Mesothelial cell of epicardium (in vitro differentiated cells): ENCODE measurements around the gene GAGE12D. TPM values are rescaled to one million over a fixed set of nuclear protein-coding genes. Genes with fewer than 3 reads are reported as not detected.
A peak's percentile ranks its signal among the peaks of the same experiment; 100 is the strongest.
"Not testable (repeated sequence)": the region's sequence is repeated elsewhere in the genome, so short reads cannot be mapped to it uniquely, and the experiment has no call there.

Experiments
- DNase-seq, 2 experiments: peaks; one replicate each; pipeline ENCODE4 v3.0.0; 2021; ENCODE audit warnings: low spot score in 2 of 2; ENCODE audit not compliant: unreplicated experiment in 2 of 2
- H3K27ac Mint-ChIP-seq: 2 replicates; pipeline ENCODE4 v1.8.0; 2021; ENCODE audit warnings: mixed read lengths
- H3K27me3 Mint-ChIP-seq: 2 replicates; pipeline ENCODE4 v1.8.0; 2021; ENCODE audit warnings: low read depth, mixed read lengths
- H3K36me3 Mint-ChIP-seq: 2 replicates; pipeline ENCODE4 v1.8.0; 2021; ENCODE audit warnings: mixed read lengths
- H3K4me1 Mint-ChIP-seq: 2 replicates; pipeline ENCODE4 v1.8.0; 2021; ENCODE audit warnings: mixed read lengths
- H3K4me3 Mint-ChIP-seq: 2 replicates; pipeline ENCODE4 v1.8.0; 2021; ENCODE audit warnings: mild to moderate bottlenecking, moderate library complexity, mixed read lengths
- H3K9me3 Mint-ChIP-seq: 2 replicates; pipeline ENCODE4 v1.8.0; 2021; ENCODE audit warnings: mixed read lengths
- total RNA-seq: library from RNA; stranded (reverse); gene quantifications from 3 replicates; pipeline ENCODE4 v1.2.1, GENCODE V29; 2021

Gene GAGE12D, protein sequence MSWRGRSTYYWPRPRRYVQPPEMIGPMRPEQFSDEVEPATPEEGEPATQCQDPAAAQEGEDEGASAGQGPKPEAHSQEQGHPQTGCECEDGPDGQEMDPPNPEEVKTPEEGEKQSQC
- total RNA-seq = not detected in 3 replicates

DNA sequence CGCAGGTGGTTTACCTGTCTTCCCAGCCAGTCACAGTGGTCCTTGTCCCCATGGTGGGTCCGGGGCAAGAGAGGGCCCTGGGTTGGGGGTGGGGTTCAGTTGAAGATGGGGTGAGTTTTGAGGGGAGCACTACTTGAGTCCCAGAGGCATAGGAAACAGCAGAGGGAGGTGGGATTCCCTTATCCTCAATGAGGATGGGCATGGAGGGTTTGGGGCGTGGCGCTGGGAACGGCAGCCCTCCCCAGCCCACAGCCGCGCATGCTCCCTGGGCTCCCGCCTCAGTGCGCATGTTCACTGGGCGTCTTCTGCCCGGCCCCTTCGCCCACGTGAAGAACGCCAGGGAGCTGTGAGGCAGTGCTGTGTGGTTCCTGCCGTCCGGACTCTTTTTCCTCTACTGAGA is at the start of gene GAGE12D:
GAGE12D (plus strand) TSS at position 301 of the 400 bp plus-strand sequence. CDS start 1,155 bp downstream, outside the sequence.
- H3K36me3 Mint-ChIP-seq, H3K27me3 Mint-ChIP-seq, H3K4me1 Mint-ChIP-seq, H3K27ac Mint-ChIP-seq, H3K4me3 Mint-ChIP-seq, DNase-seq, H3K9me3 Mint-ChIP-seq: not testable (repeated sequence)

DNA sequence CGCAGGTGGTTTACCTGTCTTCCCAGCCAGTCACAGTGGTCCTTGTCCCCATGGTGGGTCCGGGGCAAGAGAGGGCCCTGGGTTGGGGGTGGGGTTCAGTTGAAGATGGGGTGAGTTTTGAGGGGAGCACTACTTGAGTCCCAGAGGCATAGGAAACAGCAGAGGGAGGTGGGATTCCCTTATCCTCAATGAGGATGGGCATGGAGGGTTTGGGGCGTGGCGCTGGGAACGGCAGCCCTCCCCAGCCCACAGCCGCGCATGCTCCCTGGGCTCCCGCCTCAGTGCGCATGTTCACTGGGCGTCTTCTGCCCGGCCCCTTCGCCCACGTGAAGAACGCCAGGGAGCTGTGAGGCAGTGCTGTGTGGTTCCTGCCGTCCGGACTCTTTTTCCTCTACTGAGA is 9.7 kb upstream of the GAGE12D start, which contains the start of gene GAGE12C:
GAGE12C (plus strand) TSS at position 301 of the 400 bp plus-strand sequence. CDS start 1,155 bp downstream, outside the sequence.
- H3K27ac Mint-ChIP-seq, H3K36me3 Mint-ChIP-seq, DNase-seq, H3K4me3 Mint-ChIP-seq, H3K9me3 Mint-ChIP-seq, H3K27me3 Mint-ChIP-seq, H3K4me1 Mint-ChIP-seq: not testable (repeated sequence)

DNA sequence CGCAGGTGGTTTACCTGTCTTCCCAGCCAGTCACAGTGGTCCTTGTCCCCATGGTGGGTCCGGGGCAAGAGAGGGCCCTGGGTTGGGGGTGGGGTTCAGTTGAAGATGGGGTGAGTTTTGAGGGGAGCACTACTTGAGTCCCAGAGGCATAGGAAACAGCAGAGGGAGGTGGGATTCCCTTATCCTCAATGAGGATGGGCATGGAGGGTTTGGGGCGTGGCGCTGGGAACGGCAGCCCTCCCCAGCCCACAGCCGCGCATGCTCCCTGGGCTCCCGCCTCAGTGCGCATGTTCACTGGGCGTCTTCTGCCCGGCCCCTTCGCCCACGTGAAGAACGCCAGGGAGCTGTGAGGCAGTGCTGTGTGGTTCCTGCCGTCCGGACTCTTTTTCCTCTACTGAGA is 9.5 kb downstream of the GAGE12D start, which contains the start of gene GAGE12E:
GAGE12E (plus strand) TSS at position 301 of the 400 bp plus-strand sequence. CDS start 1,155 bp downstream, outside the sequence.
- H3K4me3 Mint-ChIP-seq, DNase-seq, H3K4me1 Mint-ChIP-seq, H3K27ac Mint-ChIP-seq, H3K27me3 Mint-ChIP-seq, H3K9me3 Mint-ChIP-seq, H3K36me3 Mint-ChIP-seq: not testable (repeated sequence)

DNA sequence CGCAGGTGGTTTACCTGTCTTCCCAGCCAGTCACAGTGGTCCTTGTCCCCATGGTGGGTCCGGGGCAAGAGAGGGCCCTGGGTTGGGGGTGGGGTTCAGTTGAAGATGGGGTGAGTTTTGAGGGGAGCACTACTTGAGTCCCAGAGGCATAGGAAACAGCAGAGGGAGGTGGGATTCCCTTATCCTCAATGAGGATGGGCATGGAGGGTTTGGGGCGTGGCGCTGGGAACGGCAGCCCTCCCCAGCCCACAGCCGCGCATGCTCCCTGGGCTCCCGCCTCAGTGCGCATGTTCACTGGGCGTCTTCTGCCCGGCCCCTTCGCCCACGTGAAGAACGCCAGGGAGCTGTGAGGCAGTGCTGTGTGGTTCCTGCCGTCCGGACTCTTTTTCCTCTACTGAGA is 19.0 kb downstream of the GAGE12D start, which contains the start of gene GAGE12F:
GAGE12F (plus strand) TSS at position 301 of the 400 bp plus-strand sequence. CDS start 1,155 bp downstream, outside the sequence.
- not testable (repeated sequence) for H3K27me3 Mint-ChIP-seq, DNase-seq, H3K4me1 Mint-ChIP-seq, H3K27ac Mint-ChIP-seq, H3K4me3 Mint-ChIP-seq, H3K36me3 Mint-ChIP-seq, H3K9me3 Mint-ChIP-seq

DNA sequence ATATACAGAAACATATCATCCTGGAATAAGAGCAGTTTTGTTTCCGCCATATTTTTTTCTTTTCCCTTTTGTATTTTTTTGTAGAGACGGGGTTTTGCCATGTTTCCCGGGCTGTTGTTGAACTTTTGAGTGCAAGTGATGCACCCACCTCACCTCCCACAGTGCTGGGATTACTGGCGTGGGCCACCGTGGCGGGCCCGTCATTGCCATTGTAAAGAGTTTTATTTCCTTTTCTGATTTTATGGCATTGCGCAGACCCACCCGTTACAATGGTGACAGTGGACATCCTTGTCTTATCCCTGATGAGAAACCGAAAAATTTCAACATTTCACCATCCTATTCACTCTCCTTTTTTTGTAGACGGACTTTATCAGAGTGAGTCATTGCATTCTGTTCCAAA is 27.2 kb downstream of the GAGE12D start:
- not testable (repeated sequence) for H3K36me3 Mint-ChIP-seq, H3K9me3 Mint-ChIP-seq, H3K4me1 Mint-ChIP-seq, DNase-seq, H3K4me3 Mint-ChIP-seq, H3K27me3 Mint-ChIP-seq, H3K27ac Mint-ChIP-seq

DNA sequence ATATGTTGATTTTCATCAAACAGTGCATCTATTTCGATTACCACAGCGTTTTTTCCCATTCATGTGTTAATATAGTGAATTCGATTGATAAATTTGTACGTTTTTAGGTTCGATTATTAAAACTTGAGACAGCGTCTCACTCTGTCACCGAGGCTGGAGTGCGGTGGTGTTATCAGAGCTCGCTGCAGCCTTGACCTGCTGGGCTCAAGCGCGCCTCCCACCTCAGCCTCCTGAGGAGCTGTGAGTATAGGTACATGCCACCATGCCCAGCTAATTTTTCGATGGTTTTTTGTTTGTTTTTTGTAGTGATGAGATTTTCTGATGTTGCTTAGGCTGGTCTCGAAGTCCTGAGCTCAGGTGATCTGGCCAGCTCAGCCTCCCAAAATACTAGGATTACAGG is 27.6 kb downstream of the GAGE12D start:
- not testable (repeated sequence) for DNase-seq, H3K27ac Mint-ChIP-seq, H3K4me3 Mint-ChIP-seq, H3K4me1 Mint-ChIP-seq, H3K27me3 Mint-ChIP-seq, H3K36me3 Mint-ChIP-seq, H3K9me3 Mint-ChIP-seq

DNA sequence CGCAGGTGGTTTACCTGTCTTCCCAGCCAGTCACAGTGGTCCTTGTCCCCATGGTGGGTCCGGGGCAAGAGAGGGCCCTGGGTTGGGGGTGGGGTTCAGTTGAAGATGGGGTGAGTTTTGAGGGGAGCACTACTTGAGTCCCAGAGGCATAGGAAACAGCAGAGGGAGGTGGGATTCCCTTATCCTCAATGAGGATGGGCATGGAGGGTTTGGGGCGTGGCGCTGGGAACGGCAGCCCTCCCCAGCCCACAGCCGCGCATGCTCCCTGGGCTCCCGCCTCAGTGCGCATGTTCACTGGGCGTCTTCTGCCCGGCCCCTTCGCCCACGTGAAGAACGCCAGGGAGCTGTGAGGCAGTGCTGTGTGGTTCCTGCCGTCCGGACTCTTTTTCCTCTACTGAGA is 28.6 kb downstream of the GAGE12D start, which contains the start of gene GAGE12G:
GAGE12G (plus strand) TSS at position 301 of the 400 bp plus-strand sequence. CDS start 1,155 bp downstream, outside the sequence.
- not testable (repeated sequence) for H3K4me1 Mint-ChIP-seq, H3K27ac Mint-ChIP-seq, DNase-seq, H3K9me3 Mint-ChIP-seq, H3K4me3 Mint-ChIP-seq, H3K27me3 Mint-ChIP-seq, H3K36me3 Mint-ChIP-seq

DNA sequence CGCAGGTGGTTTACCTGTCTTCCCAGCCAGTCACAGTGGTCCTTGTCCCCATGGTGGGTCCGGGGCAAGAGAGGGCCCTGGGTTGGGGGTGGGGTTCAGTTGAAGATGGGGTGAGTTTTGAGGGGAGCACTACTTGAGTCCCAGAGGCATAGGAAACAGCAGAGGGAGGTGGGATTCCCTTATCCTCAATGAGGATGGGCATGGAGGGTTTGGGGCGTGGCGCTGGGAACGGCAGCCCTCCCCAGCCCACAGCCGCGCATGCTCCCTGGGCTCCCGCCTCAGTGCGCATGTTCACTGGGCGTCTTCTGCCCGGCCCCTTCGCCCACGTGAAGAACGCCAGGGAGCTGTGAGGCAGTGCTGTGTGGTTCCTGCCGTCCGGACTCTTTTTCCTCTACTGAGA is 38.1 kb downstream of the GAGE12D start, which contains the start of gene GAGE12H:
GAGE12H (plus strand) TSS at position 301 of the 400 bp plus-strand sequence. CDS start 1,155 bp downstream, outside the sequence.
- not testable (repeated sequence) for H3K9me3 Mint-ChIP-seq, H3K27ac Mint-ChIP-seq, DNase-seq, H3K4me3 Mint-ChIP-seq, H3K36me3 Mint-ChIP-seq, H3K27me3 Mint-ChIP-seq, H3K4me1 Mint-ChIP-seq

DNA sequence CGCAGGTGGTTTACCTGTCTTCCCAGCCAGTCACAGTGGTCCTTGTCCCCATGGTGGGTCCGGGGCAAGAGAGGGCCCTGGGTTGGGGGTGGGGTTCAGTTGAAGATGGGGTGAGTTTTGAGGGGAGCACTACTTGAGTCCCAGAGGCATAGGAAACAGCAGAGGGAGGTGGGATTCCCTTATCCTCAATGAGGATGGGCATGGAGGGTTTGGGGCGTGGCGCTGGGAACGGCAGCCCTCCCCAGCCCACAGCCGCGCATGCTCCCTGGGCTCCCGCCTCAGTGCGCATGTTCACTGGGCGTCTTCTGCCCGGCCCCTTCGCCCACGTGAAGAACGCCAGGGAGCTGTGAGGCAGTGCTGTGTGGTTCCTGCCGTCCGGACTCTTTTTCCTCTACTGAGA is 47.7 kb downstream of the GAGE12D start, which contains the start of gene GAGE2A:
GAGE2A (plus strand) TSS at position 301 of the 400 bp plus-strand sequence. CDS start 1,155 bp downstream, outside the sequence.
- not testable (repeated sequence) for H3K27ac Mint-ChIP-seq, H3K4me3 Mint-ChIP-seq, H3K9me3 Mint-ChIP-seq, H3K27me3 Mint-ChIP-seq, DNase-seq, H3K36me3 Mint-ChIP-seq, H3K4me1 Mint-ChIP-seq

DNA sequence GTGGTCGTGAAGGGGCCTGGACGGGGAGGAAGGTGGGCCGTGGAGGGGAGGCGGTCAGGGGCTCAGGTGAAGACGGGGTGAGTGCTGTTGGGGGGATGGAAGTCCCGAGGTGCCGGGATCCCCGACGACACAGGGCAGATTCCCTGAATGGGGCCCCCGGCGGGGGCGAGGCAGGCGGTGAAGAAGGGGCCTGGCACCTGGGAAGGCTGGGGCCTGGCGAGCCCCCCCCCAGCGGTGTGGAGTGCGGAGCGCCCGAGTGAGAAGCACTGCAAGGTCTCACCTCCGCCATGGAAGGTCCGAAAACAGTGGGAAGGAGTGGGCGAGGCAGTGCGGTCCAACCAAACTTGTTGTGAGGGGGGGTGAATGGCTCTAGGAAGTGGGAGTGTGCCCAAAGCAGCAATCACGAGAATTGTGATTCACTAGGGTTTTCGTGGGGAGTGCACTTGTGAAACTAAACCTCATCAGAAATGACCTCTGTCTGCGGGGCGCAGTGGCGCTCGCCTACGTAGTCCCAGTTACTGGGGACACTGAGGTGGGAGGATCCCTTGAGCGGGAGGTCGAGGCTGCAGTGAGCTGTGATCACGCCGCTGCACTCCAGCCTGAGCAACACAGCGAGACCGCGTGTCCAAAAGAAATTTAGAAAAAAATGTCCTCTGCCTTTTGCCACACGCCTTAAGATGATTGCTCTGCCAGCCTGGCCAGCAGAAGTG is 48.4 kb downstream of the GAGE12D start:
- H3K27ac Mint-ChIP-seq, H3K4me3 Mint-ChIP-seq, H3K36me3 Mint-ChIP-seq, H3K4me1 Mint-ChIP-seq, H3K9me3 Mint-ChIP-seq, H3K27me3 Mint-ChIP-seq: not testable (repeated sequence)
- DNase-seq = peak; percentile 50 to 55

DNA sequence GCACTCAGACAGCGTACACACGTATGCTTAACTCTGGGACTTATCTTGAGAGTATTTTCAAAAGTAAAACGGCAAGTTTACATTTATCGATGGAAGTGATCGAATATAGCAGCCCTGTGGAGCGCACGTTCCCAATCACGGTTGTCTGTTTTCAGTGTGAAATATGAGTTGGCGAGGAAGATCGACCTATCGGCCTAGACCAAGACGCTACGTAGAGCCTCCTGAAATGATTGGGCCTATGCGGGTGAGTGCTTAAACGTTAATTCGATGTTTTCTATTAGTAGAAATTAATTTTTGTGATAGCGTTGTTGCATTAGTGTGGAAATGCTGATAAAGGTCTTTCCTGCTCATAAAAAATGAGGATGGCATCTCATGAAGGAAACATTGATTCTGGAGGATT is 49.0 kb downstream of the GAGE12D start:
- not testable (repeated sequence) for H3K36me3 Mint-ChIP-seq, H3K9me3 Mint-ChIP-seq, H3K4me3 Mint-ChIP-seq, DNase-seq, H3K4me1 Mint-ChIP-seq, H3K27ac Mint-ChIP-seq, H3K27me3 Mint-ChIP-seq
